PC-9 (cell line): ENCODE results near the gene EIF2D. TPM values are rescaled to one million over a fixed set of nuclear protein-coding genes. Genes with fewer than 3 reads are reported as not detected.

Experiments
- BruUV-seq: library from RNA; stranded (reverse); fragments of 400-500 nt; replicated peaks from 2 replicates; lab custom pipeline; 2021; lab: Mats Ljungman, UMichigan
- CTCF ChIA-PET: fragments of 300-600 bp; sonication (Branson Sonifier 250); formaldehyde crosslinking; loops from one replicate; lab custom pipeline; 2022; ENCODE audit warnings: antibody characterized with exemption; lab: Charles Lee
- POLR2A ChIA-PET: fragments of 300-600 bp; sonication (Branson Sonifier 250); formaldehyde crosslinking; loops from one replicate; lab custom pipeline; 2022; ENCODE audit warnings: antibody characterized with exemption; ENCODE audit not compliant: unreplicated experiment; lab: Charles Lee
- DNase-seq, 2 experiments: peaks; one replicate each; pipeline versions ENCODE4 v3.0.0 to v3.0.0-alpha.2; 2015 to 2022; ENCODE audit warnings: mixed read lengths in 1 of 2
- H2AFZ ChIP-seq: fragments of 200-600 bp; sonication (generic); 2 replicates; pipeline ENCODE4 v1.8.1; 2017; ENCODE audit warnings: antibody characterized with exemption
- H3F3A ChIP-seq: fragments of 200-600 bp; sonication (generic); 2 replicates; pipeline ENCODE4 v1.8.1; 2017; ENCODE audit warnings: antibody characterized with exemption, mild to moderate bottlenecking, low read depth; ENCODE audit not compliant: insufficient read depth
- H3K27ac ChIP-seq: fragments of 200-600 bp; sonication (generic); 2 replicates; pipeline ENCODE4 v1.6.1; 2016; ENCODE audit warnings: mixed run types
- H3K27me3 ChIP-seq: fragments of 200-600 bp; sonication (generic); 2 replicates; pipeline ENCODE4 v1.6.1; 2016; ENCODE audit warnings: low read depth, mixed run types; ENCODE audit not compliant: insufficient read depth
- H3K36me3 ChIP-seq: fragments of 200-600 bp; sonication (generic); 2 replicates; pipeline ENCODE4 v1.6.1; 2016; ENCODE audit warnings: low read depth, mixed run types
- H3K4me1 ChIP-seq: fragments of 200-600 bp; sonication (generic); replicated peaks from 2 replicates; pipeline ENCODE4 v1.6.1; 2016; ENCODE audit warnings: mixed run types; ENCODE audit not compliant: insufficient read depth
- H3K4me2 ChIP-seq: fragments of 200-600 bp; sonication (generic); 2 replicates; pipeline ENCODE4 v1.6.1; 2017; ENCODE audit warnings: mixed run types
- H3K4me3 ChIP-seq: fragments of 200-600 bp; sonication (generic); 2 replicates; pipeline ENCODE4 v1.6.1; 2016; ENCODE audit warnings: mixed run types
- H3K79me2 ChIP-seq: fragments of 200-600 bp; sonication (generic); 2 replicates; pipeline ENCODE4 v1.6.1; 2017; ENCODE audit warnings: low read depth, mixed run types
- H3K9me2 ChIP-seq: fragments of 200-600 bp; sonication (generic); 2 replicates; pipeline ENCODE4 v1.8.1; 2017; ENCODE audit warnings: mild to moderate bottlenecking; ENCODE audit not compliant: insufficient read depth
- H3K9me3 ChIP-seq: fragments of 200-600 bp; sonication (generic); 2 replicates; pipeline ENCODE4 v1.8.1; 2016; ENCODE audit warnings: low read depth; ENCODE audit not compliant: insufficient read depth
- H4K20me1 ChIP-seq: fragments of 200-600 bp; sonication (generic); 2 replicates; pipeline ENCODE4 v1.8.1; 2017; ENCODE audit not compliant: insufficient read depth
- CTCF ChIP-seq: fragments of 200-600 bp; sonication (generic); conservative IDR thresholded peaks from 2 replicates; pipeline ENCODE4 v1.6.1; 2017; ENCODE audit warnings: mixed run types, antibody characterized with exemption, mild to moderate bottlenecking, moderate library complexity
- EZH2 ChIP-seq: fragments of 200-600 bp; sonication (generic); IDR thresholded peaks from 2 replicates; pipeline ENCODE4 v1.8.0; 2017; ENCODE audit warnings: antibody characterized with exemption, low read depth
- intact Hi-C: fragments of 100-400 bp; cut with micrococcal nuclease; formaldehyde crosslinking; loops from one replicate; pipeline ENCODE4 v1.10.0; 2022; ENCODE audit not compliant: unreplicated experiment
- total RNA-seq: library from RNA; stranded (reverse); gene quantifications from 2 replicates; pipeline ENCODE4 v1.2.3, GENCODE V29; 2021

The EIF2D gene
- total RNA-seq, 1 experiment from 2014 or later, result 59.0 TPM

- no peak overlapping the region for H3K4me3 ChIP-seq
- H3K36me3 ChIP-seq, result 0 out of 2 replicates have a peak, but pooled peaks cover 6% of the 10 kb centered on the region
- CTCF ChIA-PET, result interaction anchor here (0.5 to 1.0 kb wide), 2 partner anchors 105 to 488 kb away, joined by 3 to 4 read pairs; no protein-coding TSS in a partner anchor
- no peaks in the 10 kb centered on the region for H3K27me3 ChIP-seq
- intact Hi-C loops, result no loop called here
- no peak overlapping the region for H2AFZ ChIP-seq
- BruUV-seq, result no TSS peak
- no peaks in the 10 kb centered on the region for H3K79me2 ChIP-seq
- TF ChIP-seq EZH2, result no peak
- TF ChIP-seq CTCF, result no peak
- H3K27ac ChIP-seq, result no peak overlapping the region
- H3K4me1 ChIP-seq, result peaks cover 35% of the 10 kb centered on the region
- no peak overlapping the region for H3K4me2 ChIP-seq
- H3K9me2 ChIP-seq, result no peaks in the 10 kb centered on the region
- DNase-seq, result no peak
- no peaks in the 10 kb centered on the region for H3K9me3 ChIP-seq
- peaks cover 20% of the 10 kb centered on the region for H3F3A ChIP-seq
- no peaks in the 10 kb centered on the region for H4K20me1 ChIP-seq
- POLR2A ChIA-PET, result no interaction called here
Observed at GRCh38 chr1:206587904-206588303, 24.4 kb downstream of the EIF2D start.

- H3K27ac ChIP-seq, result peak overlapping the region; percentile 44
- peak; percentile 50 to 57 for DNase-seq
- no peaks in the 10 kb centered on the region for H3K9me2 ChIP-seq
- H3F3A ChIP-seq, result peaks cover 20% of the 10 kb centered on the region
- H4K20me1 ChIP-seq, result no peaks in the 10 kb centered on the region
- H2AFZ ChIP-seq, result no peak overlapping the region
- H3K9me3 ChIP-seq, result no peaks in the 10 kb centered on the region
- H3K4me2 ChIP-seq, result peak overlapping the region; percentile 23
- CTCF ChIA-PET, result interaction anchor here (0.8 kb wide), 1 partner anchor 26 kb away, joined by 4 read pairs; the partner anchor contains the start of gene EIF2D
- no peaks in the 10 kb centered on the region for H3K27me3 ChIP-seq
- H3K4me1 ChIP-seq, result peaks cover 35% of the 10 kb centered on the region
- POLR2A ChIA-PET, result no interaction called here
- no peak overlapping the region for H3K4me3 ChIP-seq
- BruUV-seq, result no TSS peak
- intact Hi-C loops, result no loop called here
- H3K36me3 ChIP-seq, result 0 out of 2 replicates have a peak, but pooled peaks cover 6% of the 10 kb centered on the region
- H3K79me2 ChIP-seq, result no peaks in the 10 kb centered on the region
- no peak for TF ChIP-seq EZH2
- no peak for TF ChIP-seq CTCF
Observed at GRCh38 chr1:206586501-206587445, 25.5 kb downstream of the EIF2D start.

DNA sequence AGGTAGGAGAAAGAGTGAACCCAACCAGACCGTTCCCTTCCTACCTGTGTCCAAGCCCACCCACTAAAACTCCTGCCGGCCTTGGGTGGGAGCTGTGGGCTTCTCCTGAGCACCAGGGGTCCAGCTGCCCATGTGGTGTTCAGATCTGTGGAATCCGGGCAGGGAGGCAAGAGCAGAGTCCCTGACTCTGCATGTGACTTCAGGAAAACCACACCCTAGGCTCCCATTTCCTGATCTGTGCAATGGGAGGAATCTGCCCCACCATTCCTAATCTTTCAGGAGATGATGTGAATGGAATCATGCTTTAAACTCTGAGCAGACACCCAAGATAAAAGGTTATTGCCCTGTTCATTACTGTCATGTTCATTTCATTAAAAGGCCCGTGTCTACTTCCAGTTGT, 27.6 kb downstream of the EIF2D start:
- H3K4me2 ChIP-seq, result no peak overlapping the region
- CTCF ChIA-PET, result interaction anchor here (3.0 kb wide), 1 partner anchor 79 kb away, joined by 13 read pairs; no protein-coding TSS in a partner anchor
- BruUV-seq, result no TSS peak
- no peaks in the 10 kb centered on the region for H3K36me3 ChIP-seq
- POLR2A ChIA-PET, result interaction anchor here (0.8 kb wide), 1 partner anchor 93 kb away, joined by 7 read pairs; no protein-coding TSS in a partner anchor
- no peak overlapping the region for H3K4me3 ChIP-seq
- H2AFZ ChIP-seq, result no peak overlapping the region
- H3K27ac ChIP-seq, result no peak overlapping the region
- DNase-seq, result no peak
- intact Hi-C loops, result loop anchor here (5.0 kb wide), 1 partner anchor 42 kb away; no protein-coding TSS in a partner anchor
- H3K79me2 ChIP-seq, result no peaks in the 10 kb centered on the region
- H3K4me1 ChIP-seq, result peaks cover 29% of the 10 kb centered on the region
- TF ChIP-seq CTCF (no peak), EZH2 (no peak)
- H3K27me3 ChIP-seq, result no peaks in the 10 kb centered on the region
- H4K20me1 ChIP-seq, result no peaks in the 10 kb centered on the region
- H3F3A ChIP-seq, result peaks cover 12% of the 10 kb centered on the region
- no peaks in the 10 kb centered on the region for H3K9me3 ChIP-seq
- H3K9me2 ChIP-seq, result no peaks in the 10 kb centered on the region
